Fibroblast of mammary gland (primary cell): Measurements from ENCODE around the gene NET1.
"Not testable (repeated sequence)": the region's sequence is repeated elsewhere in the genome, so short reads cannot be mapped to it uniquely, and the experiment has no call there.

Experiments
- DNase-seq: peaks from one replicate; pipeline ENCODE4 v3.0.0-alpha.2; 2010; ENCODE audit warnings: low read depth
- H3K4me3 ChIP-seq: 2 replicates; pipeline ENCODE4 v1.5.1; 2011; ENCODE audit warnings: low read depth, mild to moderate bottlenecking, low read length, moderate library complexity; ENCODE audit not compliant: control insufficient read depth
- CTCF ChIP-seq: conservative IDR thresholded peaks from 2 replicates; pipeline ENCODE4 v1.5.1; 2011; ENCODE audit warnings: low read depth, low read length, inconsistent platforms; ENCODE audit not compliant: control insufficient read depth, insufficient read depth

NET1 gene

DNA sequence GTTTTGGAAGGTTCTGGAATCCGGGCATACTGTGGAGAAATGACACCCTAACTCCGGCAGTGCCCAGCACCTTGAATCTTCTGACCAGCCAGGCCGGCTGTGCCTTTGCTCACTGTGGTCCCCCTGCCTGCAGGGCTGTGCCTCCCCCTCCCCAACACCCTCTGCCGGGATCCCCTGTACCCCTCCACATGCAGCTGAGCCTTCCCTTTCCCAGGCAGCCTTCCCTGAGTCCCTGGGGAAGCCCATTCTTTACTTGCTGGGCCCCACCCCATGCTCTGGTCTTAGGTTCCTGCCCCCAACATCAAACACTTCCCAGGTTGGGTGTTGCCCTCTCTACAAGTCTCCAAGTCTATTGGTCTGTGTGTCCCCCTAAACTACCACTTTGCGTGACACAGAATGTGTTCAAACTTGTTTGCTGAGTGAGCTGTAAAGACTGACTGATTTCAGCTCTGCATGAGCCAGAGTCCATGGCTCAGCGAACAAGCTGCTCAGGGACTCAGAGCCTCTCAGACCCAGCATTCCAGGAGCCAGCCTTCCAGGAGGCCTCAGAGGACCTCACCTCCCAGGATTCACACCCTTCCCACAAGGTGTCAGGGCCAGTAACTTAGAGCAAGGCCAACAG is 55.4 kb downstream of the NET1 start:
- no peak for TF ChIP-seq CTCF
- DNase-seq: no peak
- no peak overlapping the region for H3K4me3 ChIP-seq

- no peak for DNase-seq
- no peak overlapping the region for H3K4me3 ChIP-seq
- no peak for TF ChIP-seq CTCF
Measured at GRCh38 chr10:5468262-5469106, 56.1 kb downstream of the NET1 start.

DNA sequence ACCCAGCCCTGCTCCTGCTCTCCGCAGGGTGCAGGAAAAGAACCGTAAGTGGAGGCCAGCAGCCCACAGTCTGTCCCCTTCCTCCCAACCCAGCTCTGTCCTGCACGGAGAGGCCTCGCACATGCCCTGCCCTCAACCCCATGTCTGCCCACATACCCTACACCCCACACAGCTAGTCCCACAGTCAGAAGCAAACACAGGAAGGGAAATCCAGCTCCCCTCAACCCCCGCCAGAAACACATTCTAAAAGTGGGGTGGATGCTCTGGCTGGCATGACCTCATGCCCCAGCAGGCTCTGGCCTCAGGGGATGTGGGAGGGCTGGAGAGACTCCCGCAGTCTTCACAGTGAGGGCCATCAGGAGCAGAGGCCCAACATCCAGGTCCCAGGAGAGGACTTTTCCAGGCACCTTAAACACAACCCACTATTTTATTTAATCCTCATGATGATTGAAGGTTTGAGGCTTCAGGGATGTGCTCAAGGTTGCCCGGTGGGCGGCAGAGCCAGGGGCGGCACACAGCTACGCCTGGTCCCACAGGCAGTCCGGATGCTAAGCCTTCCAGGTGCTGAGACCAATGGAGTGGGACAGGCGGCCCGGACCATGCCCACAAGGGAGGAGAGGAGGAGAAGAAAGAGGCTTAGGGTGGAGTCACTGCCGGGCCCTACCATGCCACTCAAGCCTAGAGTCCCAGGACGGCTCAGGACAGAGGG is 57.1 kb downstream of the NET1 start:
- TF ChIP-seq CTCF: no peak
- no peak overlapping the region for H3K4me3 ChIP-seq
- DNase-seq: no peak

- H3K4me3 ChIP-seq: no peak overlapping the region
- no peak for TF ChIP-seq CTCF
- no peak for DNase-seq
Measured at GRCh38 chr10:5470062-5470751, 57.9 kb downstream of the NET1 start.

DNA sequence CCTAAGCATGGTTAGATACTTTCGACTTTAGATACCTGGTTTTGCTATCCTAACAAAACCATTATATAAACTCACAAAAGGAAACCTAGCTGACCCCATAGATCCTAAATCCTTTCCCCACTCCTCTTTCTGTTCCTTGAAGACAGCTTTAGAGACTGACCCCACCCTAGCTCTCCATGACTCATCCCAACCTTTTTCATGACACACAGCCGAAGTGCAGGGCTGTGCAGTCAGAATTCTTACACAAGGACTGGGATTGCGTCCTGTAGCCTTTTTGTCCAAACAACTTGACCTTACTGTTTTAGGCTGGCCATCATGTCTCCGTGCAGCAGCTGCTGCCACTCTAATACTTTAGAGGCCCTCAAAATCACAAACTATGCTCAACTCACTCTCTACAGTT is 62.3 kb downstream of the NET1 start:
- not testable (repeated sequence) for H3K4me3 ChIP-seq
- DNase-seq: peak; percentile 64

GRCh38 chr10:5475088-5475487 is 62.7 kb downstream of the NET1 start:
- DNase-seq, H3K4me3 ChIP-seq: not testable (repeated sequence)

GRCh38 chr10:5475974-5476807 is 63.8 kb downstream of the NET1 start:
- DNase-seq, H3K4me3 ChIP-seq: not testable (repeated sequence)
